Astrocyte of the cerebellum (primary cell): ENCODE measurements around the gene DMRTC2.

ENCODE experiments used
- DNase-seq: peaks from one replicate; pipeline ENCODE4 v3.0.0-alpha.2; 2011; ENCODE audit warnings: low read depth
- H3K4me3 ChIP-seq: 2 replicates; pipeline ENCODE4 v1.5.1; 2011; ENCODE audit warnings: mild to moderate bottlenecking, low read depth, low read length, moderate library complexity
- CTCF ChIP-seq: IDR thresholded peaks from 2 replicates; pipeline ENCODE4 v1.5.1; 2012; ENCODE audit warnings: low read length, low read depth, moderate library complexity, mild to moderate bottlenecking; ENCODE audit errors: missing control alignments
- in situ Hi-C: cut with HindIII; loops from 2 replicates; pipeline ENCODE4 v1.10.0; 2017; ENCODE audit warnings: low sequenced_read_pairs

Gene DMRTC2

DNA sequence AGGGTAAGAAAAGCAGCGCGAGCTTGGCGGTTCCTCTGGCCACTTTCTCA, at the start of gene DMRTC2:
Gene DMRTC2, plus strand, starts transcription at position 42 of the 50 bp plus-strand sequence. CDS start 2,387 bp downstream, outside the sequence.
- in situ Hi-C loops, result no loop called here
- TF ChIP-seq CTCF, result no peak
- no peak within 1 kb of the TSS for H3K4me3 ChIP-seq
- no peak for DNase-seq

DNA sequence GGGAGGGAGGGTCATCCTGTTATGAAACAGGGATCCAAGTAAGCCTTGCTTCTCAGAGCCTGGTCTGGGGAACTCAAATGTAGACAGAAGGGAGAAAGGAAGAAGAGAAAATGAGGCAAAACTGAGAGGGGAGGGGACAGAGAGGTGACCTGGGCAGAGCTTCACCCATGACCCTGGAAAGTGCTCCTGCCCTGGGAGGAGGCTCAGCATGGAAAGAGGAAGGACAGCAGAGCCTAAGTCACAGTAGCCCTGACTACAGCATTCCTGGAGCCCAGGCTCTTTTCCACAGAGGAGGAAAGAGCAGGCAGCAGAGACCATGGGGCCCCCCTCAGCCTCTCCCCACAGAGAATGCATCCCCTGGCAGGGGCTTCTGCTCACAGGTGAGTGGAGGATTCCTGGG, 48.5 kb upstream of the DMRTC2 start, which contains the start of gene CEACAM3:
Gene CEACAM3, plus strand, starts transcription at position 226 of the 400 bp plus-strand sequence. Its CDS starts 91 bp downstream, at position 317.
- in situ Hi-C loops, result no loop called here
- DNase-seq, result no peak
- TF ChIP-seq CTCF, result no peak
- H3K4me3 ChIP-seq, result no peak within 1 kb of the TSS

DNA sequence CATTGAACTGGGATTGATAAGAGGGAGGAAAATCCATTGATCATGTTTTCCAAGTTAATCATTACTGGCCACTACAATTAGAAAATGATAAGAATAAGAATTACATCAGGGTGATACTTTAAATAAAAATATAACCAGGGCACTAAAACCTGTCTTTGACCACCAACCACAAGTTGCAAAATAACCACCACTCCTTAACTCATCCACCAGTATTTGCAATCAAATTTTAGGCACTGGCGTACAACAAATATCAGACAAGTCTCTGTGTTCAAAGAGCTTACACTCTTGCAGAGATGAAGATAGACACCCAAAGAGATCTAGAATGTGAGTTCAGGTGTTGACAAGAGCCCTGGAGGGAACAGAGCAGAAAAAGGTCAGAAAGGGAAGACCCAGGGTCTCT, 47.9 kb upstream of the DMRTC2 start:
- DNase-seq, result no peak
- in situ Hi-C loops, result no loop called here
- H3K4me3 ChIP-seq, result no peak overlapping the region
- TF ChIP-seq CTCF, result no peak

- no peak for DNase-seq
- TF ChIP-seq CTCF, result no peak
- no peak overlapping the region for H3K4me3 ChIP-seq
- in situ Hi-C loops, result no loop called here
These were observed 45.3 kb upstream of the DMRTC2 start for GRCh38 chr19:41799444-41800000.

GRCh38 chr19:41801031-41801430, 43.8 kb upstream of the DMRTC2 start:
- H3K4me3 ChIP-seq, result no peak overlapping the region
- DNase-seq, result no peak
- in situ Hi-C loops, result no loop called here
- TF ChIP-seq CTCF, result no peak

- H3K4me3 ChIP-seq, result no peak overlapping the region
- no peak for TF ChIP-seq CTCF
- in situ Hi-C loops, result no loop called here
- no peak for DNase-seq
These were observed 43.0 kb upstream of the DMRTC2 start for GRCh38 chr19:41801792-41802211.

GRCh38 chr19:41802770-41803169, 42.1 kb upstream of the DMRTC2 start:
- no peak for DNase-seq
- no peak for TF ChIP-seq CTCF
- H3K4me3 ChIP-seq, result no peak overlapping the region
- in situ Hi-C loops, result no loop called here
